Fibroblast of skin of right quadriceps (primary cell): ENCODE data around the gene DNAAF3.

ENCODE experiments used
- DNase-seq: peaks from one replicate; pipeline ENCODE4 v3.0.0-alpha.2; 2013

DNAAF3 gene

GRCh38 chr19:55152017-55152416 lies 14.4 kb downstream of the DNAAF3 start:
- no peak for DNase-seq

- DNase-seq = no peak
Measured at GRCh38 chr19:55149078-55150003, 17.1 kb downstream of the DNAAF3 start, which contains the start of gene TNNT1. Gene TNNT1, minus strand, starts transcription at chr19:55149206. Its CDS starts 2,049 bp downstream, at chr19:55147157.

GRCh38 chr19:55147545-55148251 lies 18.7 kb downstream of the DNAAF3 start:
- DNase-seq = no peak

- DNase-seq = no peak
Measured at GRCh38 chr19:55146705-55147273, 19.6 kb downstream of the DNAAF3 start.

GRCh38 chr19:55146078-55146704 lies 20.2 kb downstream of the DNAAF3 start:
- peak; percentile 15 for DNase-seq

- DNase-seq = no peak
Measured at GRCh38 chr19:55145232-55145631, 21.2 kb downstream of the DNAAF3 start.

GRCh38 chr19:55141696-55142095 lies 24.7 kb downstream of the DNAAF3 start:
- DNase-seq = no peak

GRCh38 chr19:55137915-55138314 lies 28.5 kb downstream of the DNAAF3 start:
- DNase-seq = no peak

GRCh38 chr19:55136399-55137102 lies 29.9 kb downstream of the DNAAF3 start:
- DNase-seq = no peak

GRCh38 chr19:55134736-55135135 lies 31.7 kb downstream of the DNAAF3 start:
- no peak for DNase-seq

- DNase-seq = no peak
Measured at GRCh38 chr19:55133639-55134444, 32.6 kb downstream of the DNAAF3 start.

- no peak for DNase-seq
Measured at GRCh38 chr19:55132453-55133129, 33.8 kb downstream of the DNAAF3 start.

GRCh38 chr19:55131421-55131820 lies 35.0 kb downstream of the DNAAF3 start:
- DNase-seq = peak; percentile 76

- no peak for DNase-seq
Measured at GRCh38 chr19:55119053-55119452, 47.4 kb downstream of the DNAAF3 start.

- peak; percentile 30 for DNase-seq
Measured at GRCh38 chr19:55118401-55118991, 47.9 kb downstream of the DNAAF3 start.

- DNase-seq = peak; percentile 99
Measured at GRCh38 chr19:55117663-55118391, 48.6 kb downstream of the DNAAF3 start.

- DNase-seq = no peak
Measured at GRCh38 chr19:55116859-55117662, 49.4 kb downstream of the DNAAF3 start, which contains the start of gene PPP1R12C. Gene PPP1R12C, minus strand, starts transcription at chr19:55117637. Its CDS starts 94 bp downstream, at chr19:55117543.

GRCh38 chr19:55116232-55116858 lies 50.1 kb downstream of the DNAAF3 start:
- peak; percentile 50 for DNase-seq
